ENCODE results near the gene SP6. TPM values are rescaled to one million over a fixed set of nuclear protein-coding genes. Genes with fewer than 3 reads are reported as not detected.
A peak's percentile ranks its signal among the peaks of the same experiment; 100 is the strongest.

Gene SP6
- total and polyA plus RNA-seq, 5 donors from 2014 or later: 0.17 TPM; not detected in 4

DNA sequence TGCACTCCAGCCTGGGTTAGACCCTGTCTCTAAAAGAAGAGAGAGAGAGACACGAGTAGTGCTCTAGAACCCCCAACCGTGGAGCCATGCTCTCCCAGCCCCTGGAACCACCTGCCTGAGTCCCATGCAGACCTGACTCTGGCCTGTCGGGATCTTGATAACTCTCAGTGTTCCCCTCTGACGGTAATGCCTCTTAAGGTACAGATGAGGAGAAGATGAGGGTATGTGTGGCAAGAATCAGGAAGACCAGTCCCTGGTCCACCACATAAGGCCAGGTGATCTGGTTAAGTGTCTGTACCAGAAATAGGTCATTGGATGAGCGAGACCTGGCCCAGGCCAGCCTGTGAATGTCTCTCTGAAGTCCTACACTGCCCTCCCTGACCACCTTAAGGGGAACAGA lies 47.8 kb downstream of the SP6 start:
- ATAC-seq (ENCODE audit: low read depth in 2 of 2): no peak
- no peak overlapping the region for H3K27ac Mint-ChIP-seq
- Histone ChIP-seq H3K27ac (ENCODE audit: insufficient read depth, low read length, poor library complexity, severe bottlenecking) (no peak overlapping the region), H3K4me1 (ENCODE audit: control insufficient read depth, insufficient read depth, low read length, poor library complexity, severe bottlenecking) (no peaks in the 10 kb centered on the region), H3K4me3 (ENCODE audit: low read depth, low read length) (no peak overlapping the region), H3K36me3 (ENCODE audit: control insufficient read depth, insufficient read depth, low read length) (peaks cover 11% of the 10 kb centered on the region), H3K9me3 (ENCODE audit: control insufficient read depth in 2 of 2, low read length in 2 of 2) (no peaks in the 10 kb centered on the region), H3K27me3 (ENCODE audit: control insufficient read depth, insufficient read depth, low read length) (no peaks in the 10 kb centered on the region)
- no peak overlapping the region for H3K4me3 Mint-ChIP-seq
- H3K36me3 Mint-ChIP-seq: peaks cover 12% of the 10 kb centered on the region
- peaks cover 5% of the 10 kb centered on the region for H3K27me3 Mint-ChIP-seq
- peaks cover 0 to 3% (median 0%) of the 10 kb centered on the region in 4 donors for H3K4me1 Mint-ChIP-seq
- H3K9me3 Mint-ChIP-seq: peaks cover 0 to 1% (median 0%) of the 10 kb centered on the region in 7 donors
- DNase-seq: no peak

DNA sequence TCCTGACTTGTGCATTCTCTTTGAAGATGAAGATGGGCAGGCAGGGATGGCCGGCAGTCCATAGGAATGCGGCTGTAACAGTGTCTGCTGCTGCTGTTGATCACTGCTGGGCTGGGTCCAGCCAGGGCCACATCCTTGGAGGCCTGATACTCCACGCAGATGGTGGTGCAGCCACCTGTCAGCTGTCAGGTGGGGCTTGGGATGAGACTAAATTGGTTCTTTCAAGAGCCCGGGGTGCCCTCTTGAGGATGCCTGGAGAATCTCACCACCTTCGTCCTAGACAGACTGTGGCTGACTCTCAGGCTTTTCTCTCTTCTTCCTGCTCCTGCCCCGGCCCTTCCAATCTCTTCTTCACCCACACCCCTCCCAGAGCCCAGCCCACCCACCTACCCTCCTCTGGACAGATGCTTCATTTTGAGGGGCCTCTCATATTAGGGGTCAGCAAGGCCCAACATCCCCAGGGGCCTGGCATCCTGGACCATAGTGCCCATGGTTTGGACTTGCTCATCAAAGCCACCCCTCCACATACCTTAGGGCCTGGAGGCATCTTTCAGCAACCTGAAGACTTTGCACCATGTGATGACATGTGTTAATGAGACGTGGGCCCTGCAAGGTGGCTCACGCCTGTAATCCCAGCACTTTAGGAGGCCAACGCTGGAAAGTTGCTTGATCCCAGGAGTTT lies 48.5 kb downstream of the SP6 start:
- Histone ChIP-seq H3K4me3 (ENCODE audit: low read depth, low read length) (no peak overlapping the region), H3K9me3 (ENCODE audit: control insufficient read depth in 2 of 2, low read length in 2 of 2) (no peaks in the 10 kb centered on the region), H3K4me1 (ENCODE audit: control insufficient read depth, insufficient read depth, low read length, poor library complexity, severe bottlenecking) (no peaks in the 10 kb centered on the region), H3K27ac (ENCODE audit: insufficient read depth, low read length, poor library complexity, severe bottlenecking) (no peak overlapping the region), H3K36me3 (ENCODE audit: control insufficient read depth, insufficient read depth, low read length) (peaks cover 6% of the 10 kb centered on the region), H3K27me3 (ENCODE audit: control insufficient read depth, insufficient read depth, low read length) (no peaks in the 10 kb centered on the region)
- peaks cover 7% of the 10 kb centered on the region for H3K36me3 Mint-ChIP-seq
- H3K27ac Mint-ChIP-seq: peak overlapping the region in 1 of 3 donors; percentile 26
- H3K4me3 Mint-ChIP-seq: no peak overlapping the region
- peaks cover 0 to 1% (median 0%) of the 10 kb centered on the region in 7 donors for H3K9me3 Mint-ChIP-seq
- H3K27me3 Mint-ChIP-seq: peaks cover 11% of the 10 kb centered on the region
- H3K4me1 Mint-ChIP-seq: peaks cover 0 to 3% (median 0%) of the 10 kb centered on the region in 4 donors
- peak; percentile 71 to 83 for ATAC-seq (ENCODE audit: low read depth in 2 of 2)
- DNase-seq: peak; percentile 31 to 71 (median 50)

- Mint-ChIP-seq H3K4me1 (peaks cover 0 to 3% (median 0%) of the 10 kb centered on the region in 4 donors), H3K27me3 (peaks cover 15% of the 10 kb centered on the region), H3K4me3 (no peak overlapping the region), H3K36me3 (peaks cover 2% of the 10 kb centered on the region), H3K27ac (peak overlapping the region in 1 of 3 donors; percentile 26), H3K9me3 (peaks cover 0 to under 1% (median 0%) of the 10 kb centered on the region in 7 donors)
- no peak for ATAC-seq (ENCODE audit: low read depth in 2 of 2)
- Histone ChIP-seq H3K36me3 (ENCODE audit: control insufficient read depth, insufficient read depth, low read length) (peaks cover 1% of the 10 kb centered on the region), H3K27ac (ENCODE audit: insufficient read depth, low read length, poor library complexity, severe bottlenecking) (no peak overlapping the region), H3K9me3 (ENCODE audit: control insufficient read depth in 2 of 2, low read length in 2 of 2) (no peaks in the 10 kb centered on the region), H3K4me3 (ENCODE audit: low read depth, low read length) (no peak overlapping the region), H3K27me3 (ENCODE audit: control insufficient read depth, insufficient read depth, low read length) (no peaks in the 10 kb centered on the region), H3K4me1 (ENCODE audit: control insufficient read depth, insufficient read depth, low read length, poor library complexity, severe bottlenecking) (no peaks in the 10 kb centered on the region)
- DNase-seq: no peak
Measured at GRCh38 chr17:47801906-47802305, 49.1 kb downstream of the SP6 start.

GRCh38 chr17:47801176-47801765 lies 49.7 kb downstream of the SP6 start:
- DNase-seq (no peak), ATAC-seq (ENCODE audit: low read depth in 2 of 2) (no peak)
- Histone ChIP-seq H3K9me3 (ENCODE audit: control insufficient read depth in 2 of 2, low read length in 2 of 2) (no peaks in the 10 kb centered on the region), H3K4me3 (ENCODE audit: low read depth, low read length) (no peak overlapping the region), H3K27ac (ENCODE audit: insufficient read depth, low read length, poor library complexity, severe bottlenecking) (no peak overlapping the region), H3K27me3 (ENCODE audit: control insufficient read depth, insufficient read depth, low read length) (no peaks in the 10 kb centered on the region), H3K36me3 (ENCODE audit: control insufficient read depth, insufficient read depth, low read length) (no peaks in the 10 kb centered on the region), H3K4me1 (ENCODE audit: control insufficient read depth, insufficient read depth, low read length, poor library complexity, severe bottlenecking) (no peaks in the 10 kb centered on the region)
- no peaks in the 10 kb centered on the region for H3K9me3 Mint-ChIP-seq
- no peaks in the 10 kb centered on the region for H3K36me3 Mint-ChIP-seq
- no peak overlapping the region for H3K4me3 Mint-ChIP-seq
- H3K4me1 Mint-ChIP-seq: peaks cover 0 to 3% (median 0%) of the 10 kb centered on the region in 4 donors
- H3K27ac Mint-ChIP-seq: no peak overlapping the region
- H3K27me3 Mint-ChIP-seq: peaks cover 15% of the 10 kb centered on the region

- Histone ChIP-seq H3K9me3 (ENCODE audit: control insufficient read depth in 2 of 2, low read length in 2 of 2) (no peaks in the 10 kb centered on the region), H3K4me3 (ENCODE audit: low read depth, low read length) (no peak overlapping the region), H3K36me3 (ENCODE audit: control insufficient read depth, insufficient read depth, low read length) (no peaks in the 10 kb centered on the region), H3K27ac (ENCODE audit: insufficient read depth, low read length, poor library complexity, severe bottlenecking) (no peak overlapping the region), H3K27me3 (ENCODE audit: control insufficient read depth, insufficient read depth, low read length) (no peaks in the 10 kb centered on the region), H3K4me1 (ENCODE audit: control insufficient read depth, insufficient read depth, low read length, poor library complexity, severe bottlenecking) (no peaks in the 10 kb centered on the region)
- DNase-seq (no peak), ATAC-seq (ENCODE audit: low read depth in 2 of 2) (no peak)
- Mint-ChIP-seq H3K36me3 (no peaks in the 10 kb centered on the region), H3K27me3 (peaks cover 15% of the 10 kb centered on the region), H3K4me3 (no peak overlapping the region), H3K4me1 (peaks cover 0 to 3% (median 0%) of the 10 kb centered on the region in 4 donors), H3K27ac (no peak overlapping the region), H3K9me3 (no peaks in the 10 kb centered on the region)
Measured at GRCh38 chr17:47800686-47801085, 50.3 kb downstream of the SP6 start.

DNA sequence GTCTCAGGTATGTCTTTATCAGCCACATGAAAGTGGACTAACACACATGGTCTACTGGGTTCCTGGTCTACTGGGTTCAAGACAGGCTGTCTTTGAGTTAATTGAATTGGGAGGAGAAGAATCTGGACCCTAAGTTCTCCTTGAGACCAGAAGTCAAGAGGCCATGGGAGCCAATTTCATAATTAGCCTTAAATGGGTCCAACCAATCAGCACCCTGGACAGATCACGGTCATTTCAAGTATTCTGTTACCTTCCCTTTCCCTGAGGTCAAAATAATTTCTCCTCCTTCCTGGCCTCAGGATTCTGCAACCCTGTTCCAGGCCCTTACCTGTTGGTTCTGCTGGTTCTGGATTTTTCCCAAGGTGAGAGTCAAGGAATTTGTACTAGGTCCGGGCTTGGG lies 53.2 kb downstream of the SP6 start:
- H3K36me3 Mint-ChIP-seq: no peaks in the 10 kb centered on the region
- Histone ChIP-seq H3K4me1 (ENCODE audit: control insufficient read depth, insufficient read depth, low read length, poor library complexity, severe bottlenecking) (no peaks in the 10 kb centered on the region), H3K9me3 (ENCODE audit: control insufficient read depth in 2 of 2, low read length in 2 of 2) (no peaks in the 10 kb centered on the region), H3K36me3 (ENCODE audit: control insufficient read depth, insufficient read depth, low read length) (no peaks in the 10 kb centered on the region), H3K27me3 (ENCODE audit: control insufficient read depth, insufficient read depth, low read length) (peaks cover 9% of the 10 kb centered on the region), H3K4me3 (ENCODE audit: low read depth, low read length) (no peak overlapping the region), H3K27ac (ENCODE audit: insufficient read depth, low read length, poor library complexity, severe bottlenecking) (no peak overlapping the region)
- DNase-seq (no peak), ATAC-seq (ENCODE audit: low read depth in 2 of 2) (no peak)
- no peak overlapping the region for H3K27ac Mint-ChIP-seq
- H3K27me3 Mint-ChIP-seq: peaks cover 41% of the 10 kb centered on the region
- H3K4me3 Mint-ChIP-seq: no peak overlapping the region
- H3K4me1 Mint-ChIP-seq: peaks cover 0 to 3% (median 0%) of the 10 kb centered on the region in 4 donors
- no peaks in the 10 kb centered on the region for H3K9me3 Mint-ChIP-seq

Data from CD4-positive, CD25-positive, alpha-beta regulatory T cell (primary cell).